CD4-positive, CD25-positive, alpha-beta regulatory T cell (primary cell): ENCODE measurements around the gene TKTL1. TPM values are rescaled to one million over a fixed set of nuclear protein-coding genes. Genes with fewer than 3 reads are reported as not detected.
"Not testable (repeated sequence)": the region's sequence is repeated elsewhere in the genome, so short reads cannot be mapped to it uniquely, and the experiment has no call there.

ENCODE experiments used
- ATAC-seq, 2 donors: fragments of 150-1000 bp; cut with Tn5 transposase; one replicate each; pipeline ENCODE4 v1.10.0; 2021; ENCODE audit warnings: low read depth in 2 of 2, moderate number of reproducible peaks in 2 of 2, moderate library complexity in 1 of 2
- DNase-seq, 3 donors: peaks; one replicate each; pipeline versions ENCODE4 v3.0.0 to v3.0.0-alpha.2; 2012 to 2022; ENCODE audit warnings: mixed read lengths in 1 of 3
- H3K27ac ChIP-seq: one replicate; pipeline ENCODE4 v1.7.0; 2013; ENCODE audit warnings: mild to moderate bottlenecking, low read length; ENCODE audit not compliant: insufficient read depth, poor library complexity, severe bottlenecking
- H3K27me3 ChIP-seq: one replicate; pipeline ENCODE4 v1.7.0; 2013; ENCODE audit warnings: low read length; ENCODE audit not compliant: control insufficient read depth, insufficient read depth
- H3K36me3 ChIP-seq: one replicate; pipeline ENCODE4 v1.7.0; 2013; ENCODE audit warnings: mild to moderate bottlenecking, low read length, moderate library complexity; ENCODE audit not compliant: control insufficient read depth, insufficient read depth
- H3K4me1 ChIP-seq: 2 replicates; pipeline ENCODE4 v1.7.0; 2013; ENCODE audit warnings: mild to moderate bottlenecking, low read length; ENCODE audit not compliant: insufficient read depth, control insufficient read depth, poor library complexity, severe bottlenecking
- H3K4me3 ChIP-seq: one replicate; pipeline ENCODE4 v1.7.0; 2013; ENCODE audit warnings: low read depth, mild to moderate bottlenecking, low read length, moderate library complexity
- H3K9me3 ChIP-seq, 2 experiments: 1 replicate in 1 of 2; 2 replicates in 1 of 2; pipeline ENCODE4 v1.7.0; 2013; ENCODE audit warnings: low read length in 2 of 2, mild to moderate bottlenecking in 1 of 2, moderate library complexity in 1 of 2; ENCODE audit not compliant: control insufficient read depth in 2 of 2
- H3K27ac Mint-ChIP-seq, 3 donors: one replicate each; pipeline ENCODE4 v1.8.0; 2020 to 2022; ENCODE audit warnings: mild to moderate bottlenecking in 3 of 3, mixed read lengths in 3 of 3, moderate library complexity in 2 of 3
- H3K27me3 Mint-ChIP-seq: one replicate; pipeline ENCODE4 v1.8.0; 2022; ENCODE audit warnings: mild to moderate bottlenecking, mixed read lengths
- H3K36me3 Mint-ChIP-seq: one replicate; pipeline ENCODE4 v1.8.0; 2020; ENCODE audit warnings: mixed read lengths
- H3K4me1 Mint-ChIP-seq, 4 donors: one replicate each; pipeline ENCODE4 v1.8.0; 2020 to 2022; ENCODE audit warnings: mixed read lengths in 4 of 4, mild to moderate bottlenecking in 1 of 4
- H3K4me3 Mint-ChIP-seq, 4 donors: one replicate each; pipeline ENCODE4 v1.8.0; 2020 to 2022; ENCODE audit warnings: mild to moderate bottlenecking in 4 of 4, mixed read lengths in 4 of 4, moderate library complexity in 3 of 4
- H3K9me3 Mint-ChIP-seq, 7 donors: one replicate each; pipeline ENCODE4 v1.8.0; 2020 to 2022; ENCODE audit warnings: mixed read lengths in 7 of 7, mild to moderate bottlenecking in 3 of 7, moderate library complexity in 2 of 7
- polyA plus RNA-seq, 4 donors: library from polyadenylated mRNA; unstranded; fragments of 300-500 nt; fragmentation: Illumina TruSeq; gene quantifications; one replicate each; pipeline ENCODE4 v1.2.3, GENCODE V29; 2021
- total RNA-seq: library from RNA; stranded (reverse); gene quantifications from one replicate; pipeline ENCODE4 v1.2.3, GENCODE V29; 2022

Gene TKTL1
- total and polyA plus RNA-seq, 5 donors from 2014 or later = 8.1 to 34.3 (median 21.4) TPM

GRCh38 chrX:154334496-154334895 lies 38.9 kb downstream of the TKTL1 start:
- Mint-ChIP-seq H3K36me3 (no peaks in the 10 kb centered on the region), H3K27me3 (no peaks in the 10 kb centered on the region), H3K4me1 (peaks cover 0 to 31% (median 11%) of the 10 kb centered on the region in 4 donors), H3K27ac (peak overlapping the region in 2 of 3 donors; percentile 63 to 69), H3K4me3 (peak overlapping the region in 1 of 4 donors; percentile 46), H3K9me3 (no peaks in the 10 kb centered on the region)
- no peaks in the 10 kb centered on the region for H3K27me3 ChIP-seq
- peaks cover 14% of the 10 kb centered on the region for H3K4me1 ChIP-seq
- H3K4me3 ChIP-seq = no peak overlapping the region
- no peaks in the 10 kb centered on the region for H3K9me3 ChIP-seq
- no peak overlapping the region for H3K27ac ChIP-seq
- no peak for DNase-seq
- no peak for ATAC-seq
- no peaks in the 10 kb centered on the region for H3K36me3 ChIP-seq

GRCh38 chrX:154341399-154342298 lies 46.1 kb downstream of the TKTL1 start:
- H3K36me3 ChIP-seq, H3K9me3 ChIP-seq, H3K36me3 Mint-ChIP-seq, H3K27ac ChIP-seq, H3K27me3 ChIP-seq, H3K27me3 Mint-ChIP-seq, H3K4me1 Mint-ChIP-seq, H3K9me3 Mint-ChIP-seq, DNase-seq, H3K4me1 ChIP-seq, H3K4me3 ChIP-seq, H3K27ac Mint-ChIP-seq, H3K4me3 Mint-ChIP-seq: not testable (repeated sequence)
- peak; percentile 79 to 81 for ATAC-seq

- H3K27ac ChIP-seq, H3K4me1 Mint-ChIP-seq, H3K9me3 Mint-ChIP-seq, ATAC-seq, H3K27me3 ChIP-seq, H3K4me1 ChIP-seq, H3K4me3 Mint-ChIP-seq, H3K36me3 ChIP-seq, H3K9me3 ChIP-seq, DNase-seq, H3K27ac Mint-ChIP-seq, H3K27me3 Mint-ChIP-seq, H3K36me3 Mint-ChIP-seq, H3K4me3 ChIP-seq: not testable (repeated sequence)
These were observed 47.5 kb downstream of the TKTL1 start for GRCh38 chrX:154343063-154343462.

GRCh38 chrX:154343620-154344019 lies 48.0 kb downstream of the TKTL1 start:
- not testable (repeated sequence) for H3K36me3 ChIP-seq, H3K27me3 ChIP-seq, H3K36me3 Mint-ChIP-seq, H3K4me3 Mint-ChIP-seq, H3K27ac ChIP-seq, H3K27ac Mint-ChIP-seq, H3K9me3 ChIP-seq, H3K9me3 Mint-ChIP-seq, DNase-seq, H3K4me3 ChIP-seq, H3K27me3 Mint-ChIP-seq
- peak; percentile 26 to 29 for ATAC-seq
- peaks cover 0 to 13% (median 7%) of the 10 kb centered on the region in 4 donors for H3K4me1 Mint-ChIP-seq
- H3K4me1 ChIP-seq = peaks cover 15% of the 10 kb centered on the region

- Mint-ChIP-seq H3K36me3 (peaks cover 8% of the 10 kb centered on the region), H3K4me1 (peaks cover 0 to 55% (median 9%) of the 10 kb centered on the region in 4 donors), H3K27me3 (no peaks in the 10 kb centered on the region), H3K27ac (peak overlapping the region in 2 of 3 donors; percentile 55 to 94), H3K4me3 (peak overlapping the region in 3 of 4 donors; percentile 47 to 78 (median 53)), H3K9me3 (peaks cover 0 to 2% (median 0%) of the 10 kb centered on the region in 7 donors)
- Histone ChIP-seq H3K27ac (peak overlapping the region; percentile 29), H3K27me3 (no peaks in the 10 kb centered on the region), H3K4me3 (no peak overlapping the region), H3K9me3 (no peaks in the 10 kb centered on the region), H3K4me1 (peaks cover 60% of the 10 kb centered on the region), H3K36me3 (peaks cover 33% of the 10 kb centered on the region)
- ATAC-seq = no peak
- no peak for DNase-seq
These were observed 52.5 kb downstream of the TKTL1 start for GRCh38 chrX:154348114-154348531.

GRCh38 chrX:154348646-154349358 lies 53.2 kb downstream of the TKTL1 start:
- peaks cover 40% of the 10 kb centered on the region for H3K36me3 ChIP-seq
- peaks cover 67% of the 10 kb centered on the region for H3K4me1 ChIP-seq
- Mint-ChIP-seq H3K27me3 (no peaks in the 10 kb centered on the region), H3K4me3 (peak overlapping the region in 1 of 4 donors; percentile 78), H3K4me1 (peaks cover 0 to 62% (median 9%) of the 10 kb centered on the region in 4 donors), H3K36me3 (peaks cover 8% of the 10 kb centered on the region), H3K9me3 (peaks cover 0 to 2% (median 0%) of the 10 kb centered on the region in 7 donors), H3K27ac (no peak overlapping the region)
- H3K9me3 ChIP-seq = no peaks in the 10 kb centered on the region
- H3K27ac ChIP-seq = peak overlapping the region; percentile 29
- no peak for DNase-seq
- H3K27me3 ChIP-seq = no peaks in the 10 kb centered on the region
- no peak for ATAC-seq
- H3K4me3 ChIP-seq = no peak overlapping the region

GRCh38 chrX:154349359-154349935 lies 53.9 kb downstream of the TKTL1 start:
- H3K36me3 Mint-ChIP-seq = peaks cover 8% of the 10 kb centered on the region
- no peaks in the 10 kb centered on the region for H3K9me3 ChIP-seq
- peaks cover 41% of the 10 kb centered on the region for H3K36me3 ChIP-seq
- no peak overlapping the region for H3K4me3 ChIP-seq
- peaks cover 0 to 66% (median 9%) of the 10 kb centered on the region in 4 donors for H3K4me1 Mint-ChIP-seq
- peaks cover 73% of the 10 kb centered on the region for H3K4me1 ChIP-seq
- peak overlapping the region; percentile 55 for H3K27ac ChIP-seq
- DNase-seq = no peak
- H3K27me3 Mint-ChIP-seq = no peaks in the 10 kb centered on the region
- H3K4me3 Mint-ChIP-seq = peak overlapping the region; percentile 31 to 89 (median 57)
- H3K27me3 ChIP-seq = no peaks in the 10 kb centered on the region
- peak overlapping the region in 1 of 3 donors; percentile 69 for H3K27ac Mint-ChIP-seq
- H3K9me3 Mint-ChIP-seq = peaks cover 0 to 2% (median 0%) of the 10 kb centered on the region in 7 donors
- no peak for ATAC-seq
